ENCODE results near the gene CDK5RAP3.

The CDK5RAP3 gene

GRCh38 chr17:47994724-47995123 lies 23.8 kb downstream of the CDK5RAP3 start:
- no peaks in the 10 kb centered on the region for H3K36me3 ChIP-seq (ENCODE audit: control insufficient read depth, insufficient read depth, low read length)
- no peak overlapping the region for H3K27ac ChIP-seq (ENCODE audit: low read depth, low read length)
- peak overlapping the region; percentile 41 for H3K4ac ChIP-seq (ENCODE audit: low read depth, low read length)
- H2BK5ac ChIP-seq (ENCODE audit: low read length), result no peak overlapping the region
- H3K4me1 ChIP-seq (ENCODE audit: control insufficient read depth, low read depth, low read length), result peaks cover 18% of the 10 kb centered on the region
- H3K79me2 ChIP-seq (ENCODE audit: control insufficient read depth, insufficient read depth, low read length), result no peaks in the 10 kb centered on the region
- H3K4me2 ChIP-seq (ENCODE audit: low read length), result no peak overlapping the region
- H3K23ac ChIP-seq (ENCODE audit: low read length), result no peak overlapping the region
- DNase-seq, result no peak
- no peaks in the 10 kb centered on the region for H3K27me3 ChIP-seq (ENCODE audit: insufficient read depth, low read length, poor library complexity)
- no peak overlapping the region for H2BK120ac ChIP-seq (ENCODE audit: low read depth, low read length)
- no CpG with 5 or more reads among the region's 4 CpGs for WGBS (ENCODE audit: extremely low coverage, insufficient coverage, low lambda C conversion rate)
- H3K9ac ChIP-seq (ENCODE audit: low read length), result no peak overlapping the region
- no peak overlapping the region for H3K18ac ChIP-seq (ENCODE audit: low read length)
- peak overlapping the region; percentile 71 for H3K56ac ChIP-seq (ENCODE audit: low read length)
- H2BK15ac ChIP-seq (replicated peaks; ENCODE audit: low read depth), result no peak overlapping the region
- H4K8ac ChIP-seq (ENCODE audit: low read depth, low read length), result no peak overlapping the region
- H3K79me1 ChIP-seq (ENCODE audit: low read length), result no peaks in the 10 kb centered on the region
- H4K5ac ChIP-seq (ENCODE audit: low read length), result no peak overlapping the region
- no peak overlapping the region for H3K4me3 ChIP-seq (ENCODE audit: low read length)
- no peak overlapping the region for H2AK5ac ChIP-seq (ENCODE audit: low read length)

- H3K27me3 ChIP-seq (ENCODE audit: insufficient read depth, low read length, poor library complexity), result no peaks in the 10 kb centered on the region
- H3K4me3 ChIP-seq (ENCODE audit: low read length), result no peak overlapping the region
- H3K9ac ChIP-seq (ENCODE audit: low read length), result no peak overlapping the region
- H3K4me1 ChIP-seq (ENCODE audit: control insufficient read depth, low read depth, low read length), result peaks cover 16% of the 10 kb centered on the region
- H2AK5ac ChIP-seq (ENCODE audit: low read length), result no peak overlapping the region
- no peak overlapping the region for H2BK15ac ChIP-seq (replicated peaks; ENCODE audit: low read depth)
- H2BK5ac ChIP-seq (ENCODE audit: low read length), result no peak overlapping the region
- H3K23ac ChIP-seq (ENCODE audit: low read length), result peak overlapping the region; percentile 73
- H4K8ac ChIP-seq (ENCODE audit: low read depth, low read length), result no peak overlapping the region
- peak; percentile 33 for DNase-seq
- H3K79me1 ChIP-seq (ENCODE audit: low read length), result no peaks in the 10 kb centered on the region
- no peak overlapping the region for H3K4me2 ChIP-seq (ENCODE audit: low read length)
- H3K18ac ChIP-seq (ENCODE audit: low read length), result no peak overlapping the region
- no peak overlapping the region for H3K4ac ChIP-seq (ENCODE audit: low read depth, low read length)
- no peak overlapping the region for H4K5ac ChIP-seq (ENCODE audit: low read length)
- H2BK120ac ChIP-seq (ENCODE audit: low read depth, low read length), result no peak overlapping the region
- no CpG with 5 or more reads among the region's 13 CpGs for WGBS (ENCODE audit: extremely low coverage, insufficient coverage, low lambda C conversion rate)
- H3K79me2 ChIP-seq (ENCODE audit: control insufficient read depth, insufficient read depth, low read length), result no peaks in the 10 kb centered on the region
- no peak overlapping the region for H3K27ac ChIP-seq (ENCODE audit: low read depth, low read length)
- no peaks in the 10 kb centered on the region for H3K36me3 ChIP-seq (ENCODE audit: control insufficient read depth, insufficient read depth, low read length)
- H3K56ac ChIP-seq (ENCODE audit: low read length), result peak overlapping the region; percentile 54
These were observed 24.5 kb downstream of the CDK5RAP3 start for GRCh38 chr17:47995241-47995935.

GRCh38 chr17:47996201-47996600 lies 25.3 kb downstream of the CDK5RAP3 start:
- no peak overlapping the region for H3K27ac ChIP-seq (ENCODE audit: low read depth, low read length)

GRCh38 chr17:47997586-47997985 lies 26.7 kb downstream of the CDK5RAP3 start:
- no peak overlapping the region for H3K4ac ChIP-seq (ENCODE audit: low read depth, low read length)
- no peak overlapping the region for H3K27ac ChIP-seq (ENCODE audit: low read depth, low read length)
- H3K4me1 ChIP-seq (ENCODE audit: control insufficient read depth, low read depth, low read length), result peaks cover 12% of the 10 kb centered on the region
- no peak overlapping the region for H3K9ac ChIP-seq (ENCODE audit: low read length)
- H3K27me3 ChIP-seq (ENCODE audit: insufficient read depth, low read length, poor library complexity), result no peaks in the 10 kb centered on the region
- H2BK120ac ChIP-seq (ENCODE audit: low read depth, low read length), result no peak overlapping the region
- DNase-seq, result no peak
- no peaks in the 10 kb centered on the region for H3K36me3 ChIP-seq (ENCODE audit: control insufficient read depth, insufficient read depth, low read length)
- H4K5ac ChIP-seq (ENCODE audit: low read length), result no peak overlapping the region
- H3K23ac ChIP-seq (ENCODE audit: low read length), result no peak overlapping the region
- H2BK15ac ChIP-seq (replicated peaks; ENCODE audit: low read depth), result no peak overlapping the region
- no peak overlapping the region for H4K8ac ChIP-seq (ENCODE audit: low read depth, low read length)
- H2BK5ac ChIP-seq (ENCODE audit: low read length), result no peak overlapping the region
- no peak overlapping the region for H2AK5ac ChIP-seq (ENCODE audit: low read length)
- no peak overlapping the region for H3K4me2 ChIP-seq (ENCODE audit: low read length)
- no peak overlapping the region for H3K18ac ChIP-seq (ENCODE audit: low read length)
- WGBS (ENCODE audit: extremely low coverage, insufficient coverage, low lambda C conversion rate), result no CpG with 5 or more reads among the region's 7 CpGs
- no peaks in the 10 kb centered on the region for H3K79me2 ChIP-seq (ENCODE audit: control insufficient read depth, insufficient read depth, low read length)
- H3K56ac ChIP-seq (ENCODE audit: low read length), result no peak overlapping the region
- H3K4me3 ChIP-seq (ENCODE audit: low read length), result no peak overlapping the region
- H3K79me1 ChIP-seq (ENCODE audit: low read length), result no peaks in the 10 kb centered on the region

More at GRCh38 chr17:47996201-47996600, 25.3 kb downstream of the CDK5RAP3 start:
- no peaks in the 10 kb centered on the region for H3K79me1 ChIP-seq (ENCODE audit: low read length)
- no peak overlapping the region for H2BK5ac ChIP-seq (ENCODE audit: low read length)
- no peak overlapping the region for H3K4me2 ChIP-seq (ENCODE audit: low read length)
- H3K27me3 ChIP-seq (ENCODE audit: insufficient read depth, low read length, poor library complexity), result no peaks in the 10 kb centered on the region
- H3K23ac ChIP-seq (ENCODE audit: low read length), result peak overlapping the region; percentile 39
- no peaks in the 10 kb centered on the region for H3K36me3 ChIP-seq (ENCODE audit: control insufficient read depth, insufficient read depth, low read length)
- H2BK120ac ChIP-seq (ENCODE audit: low read depth, low read length), result no peak overlapping the region
- no peak overlapping the region for H3K4ac ChIP-seq (ENCODE audit: low read depth, low read length)
- no CpG with 5 or more reads among the region's 9 CpGs for WGBS (ENCODE audit: extremely low coverage, insufficient coverage, low lambda C conversion rate)
- no peak overlapping the region for H2BK15ac ChIP-seq (replicated peaks; ENCODE audit: low read depth)
- no peak overlapping the region for H2AK5ac ChIP-seq (ENCODE audit: low read length)
- no peak overlapping the region for H4K8ac ChIP-seq (ENCODE audit: low read depth, low read length)
- H3K4me1 ChIP-seq (ENCODE audit: control insufficient read depth, low read depth, low read length), result peaks cover 13% of the 10 kb centered on the region
- H3K56ac ChIP-seq (ENCODE audit: low read length), result peak overlapping the region; percentile 32
- H3K9ac ChIP-seq (ENCODE audit: low read length), result no peak overlapping the region
- no peak overlapping the region for H4K5ac ChIP-seq (ENCODE audit: low read length)
- no peak for DNase-seq
- no peaks in the 10 kb centered on the region for H3K79me2 ChIP-seq (ENCODE audit: control insufficient read depth, insufficient read depth, low read length)
- no peak overlapping the region for H3K4me3 ChIP-seq (ENCODE audit: low read length)
- H3K18ac ChIP-seq (ENCODE audit: low read length), result no peak overlapping the region

GRCh38 chr17:47998044-47998443 lies 27.1 kb downstream of the CDK5RAP3 start:
- Histone ChIP-seq H2BK120ac (ENCODE audit: low read depth, low read length) (no peak overlapping the region), H2AK5ac (ENCODE audit: low read length) (no peak overlapping the region), H3K79me1 (ENCODE audit: low read length) (no peaks in the 10 kb centered on the region), H2BK5ac (ENCODE audit: low read length) (no peak overlapping the region), H3K4ac (ENCODE audit: low read depth, low read length) (no peak overlapping the region), H3K27me3 (ENCODE audit: insufficient read depth, low read length, poor library complexity) (no peaks in the 10 kb centered on the region), H3K27ac (ENCODE audit: low read depth, low read length) (no peak overlapping the region), H3K4me2 (ENCODE audit: low read length) (no peak overlapping the region), H3K36me3 (ENCODE audit: control insufficient read depth, insufficient read depth, low read length) (no peaks in the 10 kb centered on the region), H4K5ac (ENCODE audit: low read length) (no peak overlapping the region), H4K8ac (ENCODE audit: low read depth, low read length) (no peak overlapping the region), H3K4me3 (ENCODE audit: low read length) (no peak overlapping the region), H3K18ac (ENCODE audit: low read length) (no peak overlapping the region), H3K56ac (ENCODE audit: low read length) (no peak overlapping the region), H3K79me2 (ENCODE audit: control insufficient read depth, insufficient read depth, low read length) (no peaks in the 10 kb centered on the region), H3K9ac (ENCODE audit: low read length) (no peak overlapping the region), H2BK15ac (replicated peaks; ENCODE audit: low read depth) (no peak overlapping the region), H3K4me1 (ENCODE audit: control insufficient read depth, low read depth, low read length) (peaks cover 16% of the 10 kb centered on the region), H3K23ac (ENCODE audit: low read length) (no peak overlapping the region)
- no CpG with 5 or more reads among the region's 7 CpGs for WGBS (ENCODE audit: extremely low coverage, insufficient coverage, low lambda C conversion rate)
- DNase-seq, result no peak

- Histone ChIP-seq H3K79me1 (ENCODE audit: low read length) (no peaks in the 10 kb centered on the region), H2AK5ac (ENCODE audit: low read length) (no peak overlapping the region), H3K36me3 (ENCODE audit: control insufficient read depth, insufficient read depth, low read length) (no peaks in the 10 kb centered on the region), H3K56ac (ENCODE audit: low read length) (no peak overlapping the region), H2BK120ac (ENCODE audit: low read depth, low read length) (no peak overlapping the region), H3K23ac (ENCODE audit: low read length) (no peak overlapping the region), H3K79me2 (ENCODE audit: control insufficient read depth, insufficient read depth, low read length) (no peaks in the 10 kb centered on the region), H3K18ac (ENCODE audit: low read length) (no peak overlapping the region), H3K4me3 (ENCODE audit: low read length) (no peak overlapping the region), H2BK15ac (replicated peaks; ENCODE audit: low read depth) (no peak overlapping the region), H3K27me3 (ENCODE audit: insufficient read depth, low read length, poor library complexity) (no peaks in the 10 kb centered on the region), H2BK5ac (ENCODE audit: low read length) (no peak overlapping the region), H3K27ac (ENCODE audit: low read depth, low read length) (no peak overlapping the region), H3K4ac (ENCODE audit: low read depth, low read length) (no peak overlapping the region), H3K4me1 (ENCODE audit: control insufficient read depth, low read depth, low read length) (peaks cover 23% of the 10 kb centered on the region), H4K5ac (ENCODE audit: low read length) (no peak overlapping the region), H3K9ac (ENCODE audit: low read length) (no peak overlapping the region), H4K8ac (ENCODE audit: low read depth, low read length) (no peak overlapping the region), H3K4me2 (ENCODE audit: low read length) (no peak overlapping the region)
- peak; percentile 49 for DNase-seq
- no CpG with 5 or more reads among the region's 4 CpGs for WGBS (ENCODE audit: extremely low coverage, insufficient coverage, low lambda C conversion rate)
These were observed 28.7 kb downstream of the CDK5RAP3 start for GRCh38 chr17:47999582-47999981.

All from mesendoderm (in vitro differentiated cells).